Measurements from ENCODE around the gene POLDIP2.

- TF ChIP-seq CTCF (conservative IDR thresholded peaks at IDR 0.05 in 1 of 2, IDR thresholded peaks at IDR 0.05 in 1 of 2; ENCODE audit: low read depth in 1 of 2, low read length in 2 of 2) (no peak), EZH2 (IDR thresholded peaks at IDR 0.05; ENCODE audit: low read length, missing control alignments) (no peak)
Measured at GRCh38 chr17:28333083-28333746, 24.1 kb downstream of the POLDIP2 start.

Measured in fibroblast of lung (primary cell).